ENCODE data around the gene FNBP1.

GRCh38 chr9:130058154-130058553, 15.2 kb upstream of the FNBP1 start:
- TF ChIP-seq SP1 (IDR thresholded peaks at IDR 0.05) (no peak), FOXA1 (IDR thresholded peaks at IDR 0.05) (no peak), BHLHE40 (IDR thresholded peaks at IDR 0.05; ENCODE audit: borderline replicate concordance) (no peak), HDGF (IDR thresholded peaks at IDR 0.05; ENCODE audit: borderline replicate concordance) (no peak), FOXM1 (IDR thresholded peaks at IDR 0.05; ENCODE audit: borderline replicate concordance) (no peak), CTBP1 (IDR thresholded peaks at IDR 0.05; ENCODE audit: borderline replicate concordance) (no peak), NFRKB (IDR thresholded peaks at IDR 0.05) (no peak), LEF1 (IDR thresholded peaks at IDR 0.05; ENCODE audit: borderline replicate concordance) (no peak), L3MBTL2 (conservative IDR thresholded peaks at IDR 0.05) (no peak), SUZ12 (IDR thresholded peaks at IDR 0.05) (no peak)
